ENCODE data around the gene CTBP1. TPM values are rescaled to one million over a fixed set of nuclear protein-coding genes. Genes with fewer than 3 reads are reported as not detected.
A peak's percentile ranks its signal among the peaks of the same experiment; 100 is the strongest.

CTBP1 gene
- total RNA-seq, 2 experiments from 2014 or later, result 154 to 162 TPM

DNA sequence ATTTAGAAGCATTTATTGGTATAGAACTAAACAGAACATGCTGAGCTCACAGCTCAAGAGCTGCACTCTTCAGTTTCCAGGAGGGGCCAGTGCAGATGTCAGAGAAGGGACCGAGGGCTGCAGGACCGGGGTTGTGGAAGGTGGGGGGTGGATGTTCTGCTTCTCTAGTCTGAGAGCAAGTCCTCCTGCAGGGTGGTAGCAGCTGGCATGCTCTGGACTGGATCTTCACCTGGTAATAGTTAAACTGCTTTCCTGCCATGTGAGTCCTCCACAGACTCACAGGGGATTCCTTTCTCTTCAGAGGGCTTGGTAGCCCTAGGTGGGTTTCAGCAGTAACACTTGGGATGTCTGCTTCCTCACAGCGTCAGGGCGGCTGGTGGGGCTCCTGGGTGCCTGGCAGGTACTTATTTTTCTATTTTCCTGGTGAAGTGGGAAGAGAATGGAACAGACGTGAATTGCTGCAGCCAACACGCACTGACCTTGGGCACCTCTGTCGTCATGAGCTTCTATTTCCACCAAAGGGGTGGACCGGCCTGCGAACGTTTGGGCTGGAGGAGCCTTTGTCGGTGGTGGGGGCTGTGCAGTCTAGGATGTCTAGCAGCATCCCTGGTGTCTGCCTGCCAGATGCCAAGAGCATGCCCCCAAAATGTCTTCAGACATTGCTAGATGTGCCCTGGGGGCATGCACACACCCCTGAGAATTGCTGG, 43.2 kb upstream of the CTBP1 start:
- ChIA-PET CTCF (interaction anchor here (0.7 to 1.1 kb wide), 2 partner anchors 23 to 64 kb away, joined by 3 to 4 read pairs; no protein-coding TSS in a partner anchor), POLR2A (interaction anchor here (1.0 to 3.8 kb wide), 3 partner anchors 9 to 360 kb away, joined by 3 to 25 read pairs (median 3); partner anchors contain the start of genes TMEM175 and UVSSA)
- intact Hi-C loops (cut with micrococcal nuclease), result no loop called here
- H3K36me3 Mint-ChIP-seq, result peaks cover 3% of the 10 kb centered on the region
- DNase-seq, result no peak
- H3K27me3 Mint-ChIP-seq, result no peaks in the 10 kb centered on the region
- H3K27ac Mint-ChIP-seq, result peak overlapping the region; percentile 47
- H3K4me1 Mint-ChIP-seq (ENCODE audit: low read depth), result peaks cover 45% of the 10 kb centered on the region
- peak overlapping the region; percentile 96 for H3K4me3 Mint-ChIP-seq
- H3K9me3 Mint-ChIP-seq, result no peaks in the 10 kb centered on the region

DNA sequence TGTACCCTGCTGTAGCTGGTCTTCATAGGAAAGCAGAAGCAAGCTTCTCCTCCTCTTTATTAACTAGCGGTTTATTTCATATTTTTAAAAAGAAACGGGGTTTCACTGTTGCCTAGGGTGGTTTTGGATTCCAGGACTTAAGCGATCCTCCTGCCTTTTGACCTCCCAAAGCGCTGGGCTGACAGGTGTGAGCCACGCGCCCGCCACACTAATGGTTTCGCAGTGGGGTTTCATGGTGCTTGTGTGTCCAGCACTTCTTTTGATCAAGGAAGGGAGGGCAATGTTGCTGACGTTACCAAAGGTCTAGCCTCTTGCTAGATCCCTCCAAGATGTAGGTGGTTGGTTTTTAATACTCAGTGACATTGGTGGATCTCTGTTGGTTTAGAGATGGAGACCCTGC, 42.2 kb upstream of the CTBP1 start:
- intact Hi-C loops (cut with micrococcal nuclease), result no loop called here
- Mint-ChIP-seq H3K36me3 (peaks cover 3% of the 10 kb centered on the region), H3K27ac (peak overlapping the region; percentile 80), H3K4me1 (ENCODE audit: low read depth) (peaks cover 39% of the 10 kb centered on the region), H3K4me3 (peak overlapping the region; percentile 96), H3K27me3 (no peaks in the 10 kb centered on the region), H3K9me3 (peaks cover 4% of the 10 kb centered on the region)
- no peak for DNase-seq
- ChIA-PET CTCF (interaction anchor here (0.7 to 2.3 kb wide), 6 partner anchors 8 to 65 kb away, joined by 3 to 10 read pairs (median 4); no protein-coding TSS in a partner anchor), POLR2A (interaction anchor here (1.0 to 3.8 kb wide), 6 partner anchors 10 to 358 kb away, joined by 3 to 25 read pairs (median 6); partner anchors contain the start of genes CTBP1, TMEM175 and UVSSA)

DNA sequence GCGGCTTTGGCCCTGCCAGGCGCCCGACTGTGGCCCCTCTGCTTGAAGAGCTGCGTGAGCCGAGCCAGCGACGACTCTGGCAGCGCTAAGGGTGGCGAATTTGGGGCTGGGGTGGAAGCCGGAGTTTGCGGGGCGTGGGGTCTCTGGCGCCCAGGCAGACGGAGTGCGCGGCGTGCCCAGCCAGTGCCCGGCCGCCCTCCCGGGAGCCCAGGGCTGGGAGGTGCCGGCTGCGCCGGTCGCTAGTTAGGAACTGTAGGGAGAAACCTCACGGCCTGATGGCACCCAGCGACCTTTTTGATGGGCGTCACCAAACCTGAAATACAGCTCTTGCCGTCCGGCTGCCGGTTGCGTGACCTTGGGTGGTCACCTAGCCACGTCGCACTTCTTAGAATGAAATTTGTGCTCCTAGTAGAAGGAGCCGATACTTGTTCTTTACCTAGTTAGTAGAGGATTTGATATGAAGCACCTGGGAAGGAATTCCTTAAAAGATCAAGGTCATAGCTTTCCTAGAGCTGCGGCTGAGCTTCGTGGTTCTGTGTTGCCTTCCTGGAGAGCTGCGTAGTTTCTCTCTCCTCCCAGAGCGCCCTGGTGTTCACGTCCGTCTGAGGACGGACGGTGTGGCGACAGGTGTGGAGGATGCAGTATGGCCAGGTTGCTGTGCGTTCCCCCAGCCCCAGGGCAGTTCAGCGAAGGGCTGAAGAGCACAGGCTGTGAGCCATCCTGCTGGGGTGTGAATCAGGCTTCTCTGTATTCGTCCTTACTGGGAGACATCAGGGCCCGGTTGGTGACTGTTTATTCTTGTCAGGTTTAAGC, 41.4 kb upstream of the CTBP1 start:
- POLR2A ChIA-PET, result interaction anchor here (1.1 to 3.8 kb wide), 8 partner anchors 10 to 358 kb away, joined by 3 to 25 read pairs (median 6); partner anchors contain the start of genes CTBP1, TMEM175 and UVSSA
- intact Hi-C loops (cut with micrococcal nuclease), result no loop called here
- CTCF ChIA-PET, result interaction anchor here (0.8 to 2.3 kb wide), 6 partner anchors 8 to 123 kb away, joined by 3 to 10 read pairs (median 6); partner anchors contain the start of gene UVSSA
- Mint-ChIP-seq H3K27me3 (no peaks in the 10 kb centered on the region), H3K4me3 (peak overlapping the region; percentile 96), H3K9me3 (peaks cover 4% of the 10 kb centered on the region), H3K27ac (peak overlapping the region; percentile 80), H3K36me3 (peaks cover 3% of the 10 kb centered on the region), H3K4me1 (ENCODE audit: low read depth) (peaks cover 38% of the 10 kb centered on the region)
- DNase-seq, result peak; percentile 43

DNA sequence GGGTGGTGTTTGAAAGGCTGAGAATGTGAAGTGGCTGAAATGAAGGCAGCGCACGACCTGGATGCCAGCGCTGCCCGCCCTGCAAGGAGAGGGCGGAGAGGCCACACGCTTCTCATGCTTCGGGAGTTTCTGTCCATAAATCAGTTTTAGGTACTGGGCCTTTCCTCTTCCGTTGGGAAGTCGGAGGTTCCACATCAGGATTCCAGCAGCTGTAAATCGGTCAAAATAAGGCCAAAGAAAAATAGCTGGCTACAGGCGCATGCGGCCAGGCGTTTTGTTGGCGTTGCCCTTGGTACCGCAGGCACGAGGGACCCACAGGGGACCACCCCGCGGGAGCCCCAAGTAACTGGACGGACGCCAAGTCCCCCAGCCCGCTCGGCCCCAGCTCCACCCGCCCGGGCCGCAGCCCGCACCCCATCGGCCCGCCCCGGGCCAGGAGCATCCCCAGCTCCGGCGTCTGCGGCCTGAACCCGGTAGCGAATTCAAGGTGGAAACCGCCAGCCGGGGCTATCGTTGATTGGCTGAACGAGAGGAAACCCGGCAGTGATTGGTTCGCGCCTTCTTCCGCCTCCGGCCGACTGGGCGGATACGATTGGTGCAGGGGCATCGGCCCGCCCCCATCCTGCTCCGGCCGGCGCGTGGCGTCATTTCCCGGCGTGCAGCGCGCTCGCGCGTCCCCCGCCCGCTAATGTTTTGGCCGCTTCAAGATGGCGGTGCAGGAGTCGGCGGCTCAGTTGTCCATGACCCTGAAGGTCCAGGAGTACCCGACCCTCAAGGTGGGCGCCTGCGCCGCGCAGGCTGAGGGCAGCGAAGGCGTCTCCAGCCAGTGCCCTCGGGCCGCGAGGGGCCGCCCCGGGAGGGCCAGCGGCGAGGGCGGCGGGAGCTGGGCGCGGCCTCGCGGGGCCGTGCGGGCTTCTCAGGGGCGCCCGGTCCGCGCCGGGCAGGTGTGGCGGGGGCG, 40.6 kb upstream of the CTBP1 start, which contains the start of gene MAEA:
Gene MAEA (plus strand): TSS at position 685 of the 958 bp plus-strand sequence. CDS start 23 bp downstream, at position 708.
- intact Hi-C loops (cut with micrococcal nuclease), result loop anchor here (1.0 to 5.0 kb wide), 6 partner anchors 15 to 277 kb away; partner anchors contain the start of genes CTBP1, FGFRL1 and UVSSA
- peak within 1 kb of the TSS; percentile 87 for H3K27ac Mint-ChIP-seq
- POLR2A ChIA-PET, result interaction anchor here (0.6 to 3.8 kb wide), 11 partner anchors 11 to 89 kb away, joined by 3 to 25 read pairs (median 4); partner anchors contain the start of genes CTBP1 and UVSSA
- no peaks in the 10 kb centered on the region for H3K27me3 Mint-ChIP-seq
- peaks cover 4% of the 10 kb centered on the region for H3K9me3 Mint-ChIP-seq
- peaks cover 3% of the 10 kb centered on the region for H3K36me3 Mint-ChIP-seq
- H3K4me1 Mint-ChIP-seq (ENCODE audit: low read depth), result peaks cover 31% of the 10 kb centered on the region
- peak within 1 kb of the TSS; percentile 96 for H3K4me3 Mint-ChIP-seq
- CTCF ChIA-PET, result interaction anchor here (0.9 to 2.3 kb wide), 10 partner anchors 17 to 158 kb away, joined by 3 to 10 read pairs (median 6); partner anchors contain the start of gene UVSSA
- peak; percentile 99 for DNase-seq

DNA sequence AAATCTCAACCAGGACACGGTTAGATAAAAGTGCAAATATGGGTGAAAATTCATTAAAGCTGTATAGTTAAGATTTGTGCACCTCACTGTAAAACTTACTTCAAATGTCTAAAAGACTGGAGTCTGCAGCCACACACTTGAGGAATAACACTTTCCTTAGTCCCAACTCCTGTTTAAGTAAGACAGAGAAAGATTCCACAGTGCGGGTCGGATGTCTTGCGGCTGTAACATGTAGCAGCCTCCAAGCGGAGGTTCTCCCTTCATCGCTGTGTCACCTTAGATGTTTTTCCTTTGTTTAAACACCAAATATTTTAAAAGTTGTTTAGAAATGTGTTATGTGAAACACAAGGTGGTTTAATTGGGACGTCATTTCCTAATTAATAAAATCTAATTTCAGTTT, 39.9 kb upstream of the CTBP1 start:
- H3K36me3 Mint-ChIP-seq, result peaks cover 3% of the 10 kb centered on the region
- no peaks in the 10 kb centered on the region for H3K27me3 Mint-ChIP-seq
- DNase-seq, result no peak
- peaks cover 4% of the 10 kb centered on the region for H3K9me3 Mint-ChIP-seq
- peak overlapping the region; percentile 96 for H3K4me3 Mint-ChIP-seq
- POLR2A ChIA-PET, result interaction anchor here (0.6 to 3.8 kb wide), 8 partner anchors 12 to 58 kb away, joined by 3 to 25 read pairs (median 4); partner anchors contain the start of genes CTBP1 and UVSSA
- H3K27ac Mint-ChIP-seq, result peak overlapping the region; percentile 87
- intact Hi-C loops (cut with micrococcal nuclease), result loop anchor here (1.0 to 5.0 kb wide), 6 partner anchors 16 to 276 kb away; partner anchors contain the start of genes CTBP1, FGFRL1 and UVSSA
- peaks cover 30% of the 10 kb centered on the region for H3K4me1 Mint-ChIP-seq (ENCODE audit: low read depth)
- CTCF ChIA-PET, result interaction anchor here (0.9 to 2.3 kb wide), 9 partner anchors 17 to 158 kb away, joined by 3 to 10 read pairs (median 6); partner anchors contain the start of gene UVSSA

DNA sequence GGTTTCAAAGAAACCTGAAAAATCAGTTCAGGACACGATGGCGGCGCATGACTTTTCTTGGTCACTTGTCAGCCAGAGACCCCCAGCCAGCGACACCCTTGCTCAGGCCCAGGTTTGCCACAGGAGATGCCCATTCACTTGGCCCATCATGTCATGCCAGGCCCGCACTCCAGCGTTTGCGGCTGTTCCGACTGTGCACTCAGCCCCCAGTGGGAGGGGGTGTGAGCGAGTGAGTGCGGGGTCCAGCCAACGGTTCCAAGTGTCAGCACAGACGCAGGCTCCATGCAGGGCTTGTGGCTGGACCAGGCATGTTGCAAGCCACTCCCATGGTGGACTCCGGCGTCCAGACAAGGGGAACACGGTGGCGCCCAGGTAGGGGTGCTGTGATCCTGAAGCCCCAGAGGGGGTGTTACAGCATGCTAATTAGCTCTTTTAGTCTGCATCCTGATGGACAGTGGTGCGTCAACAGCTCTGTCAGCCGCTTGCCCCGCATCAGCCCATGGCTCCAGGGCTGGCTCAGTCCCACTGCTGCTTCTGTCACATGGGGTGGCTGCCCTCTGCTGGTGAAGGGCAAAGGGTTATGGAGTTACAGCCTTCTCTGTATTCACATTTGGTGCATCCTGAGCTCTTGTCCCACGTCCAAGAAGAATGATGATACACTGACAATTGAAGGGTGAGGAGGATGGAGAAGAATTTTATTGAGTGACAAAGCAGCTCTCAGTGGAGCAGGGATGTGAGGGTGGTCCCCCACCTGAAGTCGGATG, 37.0 kb upstream of the CTBP1 start:
- intact Hi-C loops (cut with micrococcal nuclease), result loop anchor here (5.0 kb wide), 2 partner anchors 154 to 274 kb away; partner anchors contain the start of gene FGFRL1
- no peaks in the 10 kb centered on the region for H3K27me3 Mint-ChIP-seq
- ChIA-PET CTCF (interaction anchor here (0.6 to 3.3 kb wide), 20 partner anchors 8 to 471 kb away, joined by 3 to 28 read pairs (median 4); no protein-coding TSS in a partner anchor), POLR2A (no interaction called here)
- no peak overlapping the region for H3K4me3 Mint-ChIP-seq
- peaks cover 8% of the 10 kb centered on the region for H3K4me1 Mint-ChIP-seq (ENCODE audit: low read depth)
- H3K36me3 Mint-ChIP-seq, result no peaks in the 10 kb centered on the region
- H3K27ac Mint-ChIP-seq, result no peak overlapping the region
- H3K9me3 Mint-ChIP-seq, result peaks cover 4% of the 10 kb centered on the region
- DNase-seq, result peak; percentile 72

DNA sequence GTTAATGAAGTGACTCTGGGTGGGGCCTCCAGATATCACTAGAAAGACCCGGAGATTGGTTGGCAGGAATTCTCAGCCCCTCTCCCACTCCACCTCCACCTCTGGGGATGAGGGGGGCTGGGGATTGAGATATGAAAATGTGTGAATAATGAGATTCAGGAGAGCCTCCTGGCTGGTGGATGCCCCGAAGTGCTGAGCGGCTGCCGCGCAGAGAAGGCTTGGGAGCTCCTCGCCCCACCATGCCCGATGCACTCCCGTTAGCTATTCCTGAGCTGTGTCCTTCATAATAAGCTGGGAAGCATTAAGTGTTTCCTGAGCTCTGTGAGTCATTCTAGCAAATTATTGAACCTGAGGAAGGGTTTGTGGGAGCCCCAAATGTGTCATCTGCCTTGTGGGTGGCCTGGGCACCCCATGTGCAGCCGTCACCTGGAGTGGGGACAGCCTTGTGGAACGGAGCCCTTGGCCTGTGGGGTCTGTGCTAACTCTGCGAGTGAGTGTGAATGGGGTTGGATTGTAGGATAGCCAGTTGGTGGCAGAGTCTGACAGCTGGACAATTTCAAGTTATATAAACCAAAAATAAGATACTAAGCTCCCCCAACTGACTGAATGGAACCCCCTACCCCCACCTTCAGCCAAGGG, 36.3 kb upstream of the CTBP1 start:
- Mint-ChIP-seq H3K4me3 (no peak overlapping the region), H3K27ac (no peak overlapping the region), H3K4me1 (ENCODE audit: low read depth) (peaks cover 6% of the 10 kb centered on the region), H3K27me3 (no peaks in the 10 kb centered on the region), H3K36me3 (no peaks in the 10 kb centered on the region), H3K9me3 (peaks cover 4% of the 10 kb centered on the region)
- CTCF ChIA-PET, result interaction anchor here (0.7 to 3.3 kb wide), 15 partner anchors 15 to 470 kb away, joined by 3 to 28 read pairs (median 4); no protein-coding TSS in a partner anchor
- no peak for DNase-seq
- intact Hi-C loops (cut with micrococcal nuclease), result loop anchor here (5.0 kb wide), 2 partner anchors 153 to 273 kb away; partner anchors contain the start of gene FGFRL1
- POLR2A ChIA-PET, result no interaction called here

DNA sequence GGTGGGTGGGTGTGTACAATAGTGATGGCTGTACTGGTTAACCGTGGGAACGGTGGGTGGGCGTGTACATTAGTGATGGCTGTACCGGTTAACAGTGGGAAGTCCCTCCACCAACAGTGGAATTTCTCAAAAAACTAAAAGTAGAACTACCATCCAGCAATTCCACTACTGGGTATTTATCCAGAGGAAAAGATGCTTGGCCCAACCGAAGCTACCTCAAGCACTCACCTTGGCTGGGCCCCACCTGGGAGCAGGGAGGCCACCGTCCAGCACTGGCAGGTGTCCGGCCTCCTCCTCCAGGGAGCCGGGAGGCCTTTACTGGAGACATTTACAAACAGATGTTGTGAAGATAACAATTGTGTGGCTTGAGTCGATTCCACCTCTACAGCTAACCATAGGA, 34.8 kb upstream of the CTBP1 start:
- intact Hi-C loops (cut with micrococcal nuclease), result no loop called here
- Mint-ChIP-seq H3K27ac (no peak overlapping the region), H3K9me3 (peaks cover 4% of the 10 kb centered on the region), H3K27me3 (no peaks in the 10 kb centered on the region), H3K4me3 (no peak overlapping the region), H3K4me1 (ENCODE audit: low read depth) (peaks cover 4% of the 10 kb centered on the region), H3K36me3 (no peaks in the 10 kb centered on the region)
- ChIA-PET POLR2A (no interaction called here), CTCF (interaction anchor here (0.9 to 3.3 kb wide), 4 partner anchors 16 to 153 kb away, joined by 3 to 28 read pairs (median 12); no protein-coding TSS in a partner anchor)
- no peak for DNase-seq

DNA sequence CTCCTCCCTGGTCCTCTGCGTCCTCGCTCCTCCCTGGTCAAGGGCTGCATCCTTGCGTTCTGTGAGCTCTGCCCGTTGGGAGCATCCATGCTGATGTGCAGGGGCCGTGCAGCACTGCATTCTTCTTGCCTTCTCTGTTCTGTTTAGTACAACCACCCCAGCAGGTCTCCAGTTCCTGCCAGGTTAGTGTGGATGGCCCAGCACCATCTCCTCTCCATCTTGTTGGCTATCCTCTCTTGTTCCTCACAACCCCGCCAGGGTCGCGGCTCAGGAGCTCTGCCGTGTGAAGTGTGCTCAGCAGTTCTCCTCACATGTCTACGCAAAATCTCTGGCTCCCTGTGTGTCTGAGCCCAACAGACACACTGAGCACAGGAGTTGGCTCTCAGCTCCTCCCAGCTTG, 30.3 kb upstream of the CTBP1 start:
- no peaks in the 10 kb centered on the region for H3K9me3 Mint-ChIP-seq
- POLR2A ChIA-PET, result no interaction called here

More for the DNA sequence above, 30.3 kb upstream of the CTBP1 start:
- H3K4me3 Mint-ChIP-seq, result no peak overlapping the region
- H3K4me1 Mint-ChIP-seq (ENCODE audit: low read depth), result no peaks in the 10 kb centered on the region
- no peaks in the 10 kb centered on the region for H3K27me3 Mint-ChIP-seq
- no peak for DNase-seq
- no peaks in the 10 kb centered on the region for H3K36me3 Mint-ChIP-seq
- CTCF ChIA-PET, result interaction anchor here (0.6 to 1.0 kb wide), 2 partner anchors 150 to 171 kb away, joined by 3 read pairs; no protein-coding TSS in a partner anchor
- intact Hi-C loops (cut with micrococcal nuclease), result no loop called here
- H3K27ac Mint-ChIP-seq, result no peak overlapping the region
